Measurements from ENCODE around the gene POMGNT2. TPM values are rescaled to one million over a fixed set of nuclear protein-coding genes. Genes with fewer than 3 reads are reported as not detected.

Gene POMGNT2
- total RNA-seq, 2 donors from 2014 or later: 12.7 to 14.5 TPM

DNA sequence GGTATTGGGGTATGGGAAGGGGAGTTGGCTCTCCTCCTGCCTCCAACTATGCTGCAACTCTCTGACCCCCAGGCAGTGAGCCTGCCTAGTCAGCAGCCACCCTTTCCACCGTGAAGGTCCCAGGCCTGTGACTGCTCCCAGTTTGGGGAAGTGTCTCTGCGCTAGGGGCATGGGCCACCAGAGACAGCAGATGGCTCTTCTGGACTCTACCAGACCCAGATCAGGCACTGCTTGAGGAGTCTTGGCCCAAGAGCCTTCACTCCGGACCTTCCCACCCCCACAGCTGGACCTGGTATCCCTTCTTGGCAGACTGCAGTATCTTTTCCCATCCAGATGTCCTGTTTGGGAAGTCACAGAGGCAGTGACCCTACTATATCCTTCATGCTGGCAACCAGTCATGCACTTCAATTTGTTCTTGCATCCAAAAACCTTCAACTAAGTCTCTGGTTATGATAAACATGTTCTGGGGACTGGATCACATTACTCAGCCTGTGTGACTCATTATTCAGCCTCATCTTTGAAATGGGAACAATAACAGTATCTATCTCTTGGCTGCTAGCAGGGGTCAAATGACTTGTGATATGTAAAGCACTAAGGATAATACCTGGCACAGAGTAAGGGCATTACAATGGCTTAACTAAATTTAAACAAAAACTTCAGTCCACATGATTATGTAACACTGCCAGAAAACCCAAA lies 62.7 kb downstream of the POMGNT2 start:
- H3K4me3 Mint-ChIP-seq: no peak overlapping the region
- no peak overlapping the region for H3K27ac Mint-ChIP-seq
- no peaks in the 10 kb centered on the region for H3K4me1 Mint-ChIP-seq
- whole genome bisulfite sequencing, 2 experiments (ENCODE audit: insufficient coverage in 1 of 2, insufficient read length in 1 of 2): 92 to 100% methylated on average over 3 of the region's 3 CpGs
- Histone ChIP-seq H3K9ac (ENCODE audit: extremely low read depth, low read length, poor library complexity, severe bottlenecking) (no peak overlapping the region), H3K27ac (ENCODE audit: low read depth, low read length) (no peak overlapping the region), H3K36me3 (ENCODE audit: control insufficient read depth, insufficient read depth, low read length) (no peaks in the 10 kb centered on the region), H3K4me3 (ENCODE audit: low read length) (no peak overlapping the region), H3K27me3 (ENCODE audit: control insufficient read depth, insufficient read depth, low read length, poor library complexity, severe bottlenecking) (no peaks in the 10 kb centered on the region), H3K9me3 (ENCODE audit: control insufficient read depth, low read length) (peaks cover 43% of the 10 kb centered on the region), H3K4me1 (ENCODE audit: control insufficient read depth, insufficient read depth, low read length) (no peaks in the 10 kb centered on the region)
- DNase-seq: no peak
- H3K36me3 Mint-ChIP-seq (ENCODE audit: low read depth): peaks cover 10% of the 10 kb centered on the region
- TF ChIP-seq, protein P1, sequence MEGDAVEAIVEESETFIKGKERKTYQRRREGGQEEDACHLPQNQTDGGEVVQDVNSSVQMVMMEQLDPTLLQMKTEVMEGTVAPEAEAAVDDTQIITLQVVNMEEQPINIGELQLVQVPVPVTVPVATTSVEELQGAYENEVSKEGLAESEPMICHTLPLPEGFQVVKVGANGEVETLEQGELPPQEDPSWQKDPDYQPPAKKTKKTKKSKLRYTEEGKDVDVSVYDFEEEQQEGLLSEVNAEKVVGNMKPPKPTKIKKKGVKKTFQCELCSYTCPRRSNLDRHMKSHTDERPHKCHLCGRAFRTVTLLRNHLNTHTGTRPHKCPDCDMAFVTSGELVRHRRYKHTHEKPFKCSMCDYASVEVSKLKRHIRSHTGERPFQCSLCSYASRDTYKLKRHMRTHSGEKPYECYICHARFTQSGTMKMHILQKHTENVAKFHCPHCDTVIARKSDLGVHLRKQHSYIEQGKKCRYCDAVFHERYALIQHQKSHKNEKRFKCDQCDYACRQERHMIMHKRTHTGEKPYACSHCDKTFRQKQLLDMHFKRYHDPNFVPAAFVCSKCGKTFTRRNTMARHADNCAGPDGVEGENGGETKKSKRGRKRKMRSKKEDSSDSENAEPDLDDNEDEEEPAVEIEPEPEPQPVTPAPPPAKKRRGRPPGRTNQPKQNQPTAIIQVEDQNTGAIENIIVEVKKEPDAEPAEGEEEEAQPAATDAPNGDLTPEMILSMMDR (conservative IDR thresholded peaks at IDR 0.05): no peak
- H3K9me3 Mint-ChIP-seq: peaks cover 59% of the 10 kb centered on the region
- peaks cover 15% of the 10 kb centered on the region for H3K27me3 Mint-ChIP-seq (ENCODE audit: insufficient read depth)

DNA sequence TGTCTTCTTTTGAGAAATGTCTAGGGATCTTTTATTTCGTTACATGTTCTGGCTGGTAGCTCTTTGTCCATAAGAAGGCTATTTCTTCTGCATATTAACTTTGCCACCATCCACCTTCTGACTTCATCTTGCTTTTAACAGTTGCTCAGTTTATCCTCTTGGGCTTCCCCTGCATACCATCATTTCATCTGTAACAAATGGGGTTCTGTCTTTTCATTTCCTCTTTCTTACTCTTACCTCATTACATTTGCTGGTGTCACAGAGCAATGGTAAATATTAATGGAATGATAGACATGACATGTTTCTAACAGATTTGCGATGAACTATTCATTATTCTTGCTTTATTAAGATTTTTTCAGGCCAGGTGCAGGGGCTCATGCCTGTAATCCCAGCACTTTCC lies 64.4 kb downstream of the POMGNT2 start:
- Histone ChIP-seq H3K27ac (ENCODE audit: low read depth, low read length) (no peak overlapping the region), H3K27me3 (ENCODE audit: control insufficient read depth, insufficient read depth, low read length, poor library complexity, severe bottlenecking) (no peaks in the 10 kb centered on the region), H3K4me3 (ENCODE audit: low read length) (no peak overlapping the region), H3K9me3 (ENCODE audit: control insufficient read depth, low read length) (peaks cover 30% of the 10 kb centered on the region), H3K36me3 (ENCODE audit: control insufficient read depth, insufficient read depth, low read length) (no peaks in the 10 kb centered on the region), H3K9ac (ENCODE audit: extremely low read depth, low read length, poor library complexity, severe bottlenecking) (no peak overlapping the region), H3K4me1 (ENCODE audit: control insufficient read depth, insufficient read depth, low read length) (no peaks in the 10 kb centered on the region)
- H3K36me3 Mint-ChIP-seq (ENCODE audit: low read depth): peaks cover 10% of the 10 kb centered on the region
- DNase-seq: peak; percentile 7
- no peaks in the 10 kb centered on the region for H3K4me1 Mint-ChIP-seq
- no peak overlapping the region for H3K27ac Mint-ChIP-seq
- TF ChIP-seq, protein P1 (conservative IDR thresholded peaks at IDR 0.05): no peak
- 78 to 95% methylated on average over 1 to 2 of the region's 2 CpGs for WGBS, 2 experiments (ENCODE audit: insufficient coverage in 1 of 2, insufficient read length in 1 of 2)
- H3K27me3 Mint-ChIP-seq (ENCODE audit: insufficient read depth): peaks cover 13% of the 10 kb centered on the region
- H3K4me3 Mint-ChIP-seq: no peak overlapping the region
- H3K9me3 Mint-ChIP-seq: peaks cover 43% of the 10 kb centered on the region

- H3K4me1 Mint-ChIP-seq: no peaks in the 10 kb centered on the region
- no peaks in the 10 kb centered on the region for H3K36me3 ChIP-seq (ENCODE audit: control insufficient read depth, insufficient read depth, low read length)
- H3K9me3 Mint-ChIP-seq: peaks cover 9% of the 10 kb centered on the region
- no peak overlapping the region for H3K4me3 ChIP-seq (ENCODE audit: low read length)
- no peak overlapping the region for H3K27ac ChIP-seq (ENCODE audit: low read depth, low read length)
- H3K4me1 ChIP-seq (ENCODE audit: control insufficient read depth, insufficient read depth, low read length): no peaks in the 10 kb centered on the region
- no peak overlapping the region for H3K27ac Mint-ChIP-seq
- 93 to 97% methylated on average over 5 to 7 of the region's 7 CpGs for WGBS, 2 experiments (ENCODE audit: insufficient coverage in 1 of 2, insufficient read length in 1 of 2)
- H3K9ac ChIP-seq (ENCODE audit: extremely low read depth, low read length, poor library complexity, severe bottlenecking): no peak overlapping the region
- H3K27me3 Mint-ChIP-seq (ENCODE audit: insufficient read depth): peaks cover 7% of the 10 kb centered on the region
- no peak overlapping the region for H3K4me3 Mint-ChIP-seq
- H3K9me3 ChIP-seq (ENCODE audit: control insufficient read depth, low read length): no peaks in the 10 kb centered on the region
- no peaks in the 10 kb centered on the region for H3K27me3 ChIP-seq (ENCODE audit: control insufficient read depth, insufficient read depth, low read length, poor library complexity, severe bottlenecking)
- DNase-seq: no peak
- TF ChIP-seq, protein P1 (conservative IDR thresholded peaks at IDR 0.05): no peak
- H3K36me3 Mint-ChIP-seq (ENCODE audit: low read depth): no peaks in the 10 kb centered on the region
These were observed 67.9 kb downstream of the POMGNT2 start for GRCh38 chr3:43038010-43038409.
